Smooth muscle cell (in vitro differentiated cells): ENCODE data around the gene BRD4. TPM values are rescaled to one million over a fixed set of nuclear protein-coding genes. Genes with fewer than 3 reads are reported as not detected.
A peak's percentile ranks its signal among the peaks of the same experiment; 100 is the strongest.

Source experiments
- DNase-seq: peaks from one replicate; lab custom pipeline; 2025; ENCODE audit not compliant: unreplicated experiment; lab: John Stamatoyannopoulos, UW
- H2AFZ ChIP-seq: fragments of 200-600 bp; sonication (generic); 2 replicates; pipeline ENCODE4 v1.6.0; 2016; ENCODE audit warnings: antibody characterized with exemption, low read depth, mild to moderate bottlenecking
- H3F3A ChIP-seq: fragments of 200-600 bp; sonication (generic); 2 replicates; pipeline ENCODE4 v1.6.0; 2017; ENCODE audit warnings: antibody characterized with exemption, low read depth
- H3K27ac ChIP-seq: fragments of 200-600 bp; sonication (generic); 2 replicates; pipeline ENCODE4 v1.5.1; 2016; ENCODE audit warnings: low read depth, mild to moderate bottlenecking
- H3K27me3 ChIP-seq: fragments of 200-600 bp; sonication (generic); 2 replicates; pipeline ENCODE4 v1.6.1; 2016; ENCODE audit warnings: low read depth, mild to moderate bottlenecking
- H3K36me3 ChIP-seq: fragments of 200-600 bp; sonication (generic); 2 replicates; pipeline ENCODE4 v1.5.1; 2016; ENCODE audit warnings: low read depth
- H3K4me1 ChIP-seq: fragments of 200-600 bp; sonication (generic); 2 replicates; pipeline ENCODE4 v1.5.1; 2016; ENCODE audit warnings: low read depth
- H3K4me2 ChIP-seq: fragments of 200-600 bp; sonication (generic); 2 replicates; pipeline ENCODE4 v1.6.0; 2016; ENCODE audit warnings: mild to moderate bottlenecking
- H3K4me3 ChIP-seq: fragments of 200-600 bp; sonication (generic); 2 replicates; pipeline ENCODE4 v1.5.1; 2016; ENCODE audit warnings: mild to moderate bottlenecking
- H3K79me2 ChIP-seq: fragments of 200-600 bp; sonication (generic); 2 replicates; pipeline ENCODE4 v1.6.0; 2016; ENCODE audit warnings: low read depth, mild to moderate bottlenecking
- H3K9ac ChIP-seq: fragments of 200-600 bp; sonication (generic); 2 replicates; pipeline ENCODE4 v1.6.0; 2016; ENCODE audit warnings: low read depth
- H3K9me3 ChIP-seq: fragments of 200-600 bp; sonication (generic); replicated peaks from 2 replicates; pipeline ENCODE4 v1.5.1; 2016; ENCODE audit warnings: low read depth
- H4K20me1 ChIP-seq: fragments of 200-600 bp; sonication (generic); 2 replicates; pipeline ENCODE4 v1.6.0; 2016; ENCODE audit warnings: low read depth
- WGBS: methylation state at CpG from one replicate; pipeline ENCODE4 v1.1.7; 2016; ENCODE audit warnings: low lambda C conversion rate; 5-methylcytosine and 5-hydroxymethylcytosine counted together
- polyA plus RNA-seq: library from polyadenylated mRNA; unstranded; fragments of >200 nt; fragmentation: Nextera tagmentation; extraction: Ambion mirVana; gene quantifications from 2 replicates; pipeline ENCODE4 v1.2.1, GENCODE V29; 2016
- total RNA-seq: library from RNA; depleted of rRNA; stranded (reverse); fragments of >200 nt; gene quantifications from 2 replicates; pipeline ENCODE4 v1.2.3, GENCODE V29; 2014
- TF ChIP-seq, protein P1 (sequence below): fragments of 200-600 bp; sonication (generic); IDR thresholded peaks from 2 replicates; pipeline ENCODE4 v1.5.1; 2017; ENCODE audit warnings: borderline replicate concordance, mild to moderate bottlenecking, antibody characterized with exemption; ENCODE audit not compliant: insufficient read depth, poor library complexity, severe bottlenecking

Gene BRD4
- total and polyA plus RNA-seq, 2 experiments from 2014 or later = 24.1 to 102 TPM

GRCh38 chr19:15379999-15380647 lies 47.8 kb upstream of the BRD4 start:
- Histone ChIP-seq H3K79me2 (peaks cover 39% of the 10 kb centered on the region), H2AFZ (peak overlapping the region; percentile 13), H3F3A (peaks cover 34% of the 10 kb centered on the region), H3K9ac (peak overlapping the region; percentile 74), H3K36me3 (no peaks in the 10 kb centered on the region), H3K27ac (peak overlapping the region; percentile 84), H3K4me3 (peak overlapping the region; percentile 88), H3K9me3 (no peaks in the 10 kb centered on the region), H3K4me1 (peaks cover 8% of the 10 kb centered on the region), H4K20me1 (peaks cover 39% of the 10 kb centered on the region), H3K4me2 (peak overlapping the region; percentile 94), H3K27me3 (no peaks in the 10 kb centered on the region)
- 3% methylated on average over 35 of the region's 56 CpGs for WGBS
- TF ChIP-seq, protein P1, sequence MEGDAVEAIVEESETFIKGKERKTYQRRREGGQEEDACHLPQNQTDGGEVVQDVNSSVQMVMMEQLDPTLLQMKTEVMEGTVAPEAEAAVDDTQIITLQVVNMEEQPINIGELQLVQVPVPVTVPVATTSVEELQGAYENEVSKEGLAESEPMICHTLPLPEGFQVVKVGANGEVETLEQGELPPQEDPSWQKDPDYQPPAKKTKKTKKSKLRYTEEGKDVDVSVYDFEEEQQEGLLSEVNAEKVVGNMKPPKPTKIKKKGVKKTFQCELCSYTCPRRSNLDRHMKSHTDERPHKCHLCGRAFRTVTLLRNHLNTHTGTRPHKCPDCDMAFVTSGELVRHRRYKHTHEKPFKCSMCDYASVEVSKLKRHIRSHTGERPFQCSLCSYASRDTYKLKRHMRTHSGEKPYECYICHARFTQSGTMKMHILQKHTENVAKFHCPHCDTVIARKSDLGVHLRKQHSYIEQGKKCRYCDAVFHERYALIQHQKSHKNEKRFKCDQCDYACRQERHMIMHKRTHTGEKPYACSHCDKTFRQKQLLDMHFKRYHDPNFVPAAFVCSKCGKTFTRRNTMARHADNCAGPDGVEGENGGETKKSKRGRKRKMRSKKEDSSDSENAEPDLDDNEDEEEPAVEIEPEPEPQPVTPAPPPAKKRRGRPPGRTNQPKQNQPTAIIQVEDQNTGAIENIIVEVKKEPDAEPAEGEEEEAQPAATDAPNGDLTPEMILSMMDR = no peak
- DNase-seq = no peak

- Histone ChIP-seq H3K9ac (peak within 1 kb of the TSS; percentile 99), H3K36me3 (no peaks in the 10 kb centered on the region), H3K79me2 (peaks cover 47% of the 10 kb centered on the region), H3K9me3 (no peaks in the 10 kb centered on the region), H2AFZ (peak within 1 kb of the TSS; percentile 13), H3K27ac (peak within 1 kb of the TSS; percentile 98), H4K20me1 (peaks cover 43% of the 10 kb centered on the region), H3K27me3 (no peaks in the 10 kb centered on the region), H3K4me1 (peaks cover 8% of the 10 kb centered on the region), H3K4me2 (peak within 1 kb of the TSS; percentile 95), H3K4me3 (peak within 1 kb of the TSS; percentile 88), H3F3A (peaks cover 34% of the 10 kb centered on the region)
- DNase-seq = peak; percentile 96
- TF ChIP-seq, protein P1 = no peak
- 1% methylated on average over 91 of the region's 111 CpGs for WGBS
These were observed 47.0 kb upstream of the BRD4 start, which contains the start of gene AKAP8 for GRCh38 chr19:15379083-15379998. TSS of gene AKAP8 (minus strand) at chr19:15379787. CDS start at chr19:15379731, 56 bp downstream.

- no peaks in the 10 kb centered on the region for H3K27me3 ChIP-seq
- H3K79me2 ChIP-seq = peaks cover 53% of the 10 kb centered on the region
- H4K20me1 ChIP-seq = peaks cover 49% of the 10 kb centered on the region
- H3K9ac ChIP-seq = peak overlapping the region; percentile 99
- no peaks in the 10 kb centered on the region for H3K36me3 ChIP-seq
- peak overlapping the region; percentile 98 for H3K27ac ChIP-seq
- TF ChIP-seq, protein P1 = no peak
- peaks cover 33% of the 10 kb centered on the region for H3F3A ChIP-seq
- peak overlapping the region; percentile 95 for H3K4me2 ChIP-seq
- no peaks in the 10 kb centered on the region for H3K9me3 ChIP-seq
- peak overlapping the region; percentile 88 for H3K4me3 ChIP-seq
- DNase-seq = peak; percentile 59
- H2AFZ ChIP-seq = peak overlapping the region; percentile 2
- 1% methylated on average over 22 of the region's 22 CpGs for WGBS
- peaks cover 8% of the 10 kb centered on the region for H3K4me1 ChIP-seq
These were observed 46.3 kb upstream of the BRD4 start for GRCh38 chr19:15378534-15379082.
